Measurements from ENCODE around the gene GDAP2.
"Not testable (repeated sequence)": the region's sequence is repeated elsewhere in the genome, so short reads cannot be mapped to it uniquely, and the experiment has no call there.

Gene GDAP2

DNA sequence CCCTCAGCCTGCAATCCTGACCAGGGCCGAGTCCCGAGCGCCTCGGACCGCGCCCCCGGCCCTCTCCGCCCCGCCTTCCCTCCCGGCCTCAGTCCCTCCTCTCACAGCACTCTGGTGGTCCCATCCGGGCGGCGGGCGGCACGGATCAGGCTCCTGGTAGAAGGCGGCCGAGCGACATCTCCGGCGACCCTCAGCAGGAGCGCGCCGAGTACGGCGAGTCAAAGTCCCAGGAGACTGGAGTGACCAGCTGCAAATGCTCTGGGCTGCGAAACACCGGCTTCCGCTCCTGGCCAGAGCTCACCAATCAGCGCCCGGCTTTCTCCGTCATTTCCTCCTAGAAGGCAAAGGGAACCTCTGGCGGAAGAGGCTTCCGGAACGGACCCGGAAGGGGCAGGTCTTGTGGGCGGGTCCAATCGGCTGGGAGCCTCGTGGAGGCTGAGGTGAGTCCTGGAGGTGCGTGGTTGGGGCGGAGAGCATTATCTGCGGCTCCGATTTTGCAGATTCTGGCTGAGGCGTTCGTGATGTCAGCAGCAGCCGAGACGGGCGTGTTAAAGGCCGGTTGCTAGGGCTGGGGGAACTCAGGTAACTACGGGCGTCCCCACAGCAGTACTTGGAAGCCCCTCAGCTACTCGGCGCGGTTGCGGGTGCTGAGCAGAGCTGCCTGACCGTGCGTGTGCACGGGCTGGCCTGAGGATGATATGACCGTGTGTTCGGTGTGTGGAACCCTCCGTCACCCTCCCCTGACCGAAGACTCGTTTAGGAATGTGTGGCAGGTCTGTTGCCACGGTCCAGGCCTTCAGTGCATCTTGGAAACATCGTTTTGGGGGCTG is at the start of gene GDAP2, which contains the start of gene WDR3:
GDAP2 (minus strand) TSS at position 279 of the 830 bp plus-strand sequence. CDS start 9,264 bp downstream, outside the sequence.
WDR3 (plus strand) TSS at position 397 of the 830 bp plus-strand sequence. CDS start 3,581 bp downstream, outside the sequence.
- peak; percentile 94 for DNase-seq

DNA sequence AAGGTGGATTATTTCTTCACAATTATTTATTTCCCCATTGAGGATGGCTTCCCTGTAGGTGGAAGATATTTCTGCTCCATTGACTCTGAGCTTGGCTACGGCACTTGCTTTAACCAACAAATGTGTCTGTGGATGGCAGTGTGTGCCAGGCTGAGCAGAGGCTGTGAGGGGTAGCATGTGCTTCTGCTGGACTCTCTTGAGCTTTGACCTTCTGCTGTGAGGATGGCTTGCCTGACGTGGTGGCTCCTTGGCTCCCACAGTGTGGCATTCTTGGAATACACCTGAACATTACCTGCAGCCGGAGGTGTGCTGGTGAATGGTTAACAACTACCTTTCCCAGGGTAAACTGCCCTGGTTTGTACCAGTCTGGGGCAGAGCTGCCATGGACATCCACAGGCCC is 47.0 kb upstream of the GDAP2 start:
- DNase-seq, result no peak

DNA sequence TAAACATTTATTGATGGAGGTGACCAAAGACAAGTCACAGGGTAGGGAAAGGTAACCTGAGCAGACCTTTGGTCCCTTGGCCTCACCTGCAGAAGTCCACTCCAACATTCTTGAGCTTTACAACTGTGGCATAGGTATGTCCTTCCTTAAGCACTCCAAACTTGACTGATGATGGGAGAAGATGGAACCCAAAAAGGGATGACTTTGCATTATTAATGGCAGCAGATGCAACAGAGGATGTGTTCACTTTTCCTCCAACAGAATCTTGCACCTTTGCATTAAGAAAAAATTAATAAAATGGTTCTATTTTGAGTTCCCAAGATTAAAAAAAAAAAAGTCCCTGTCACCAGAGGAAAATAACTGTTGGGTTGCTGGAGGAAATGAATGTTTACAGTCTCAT is 42.4 kb upstream of the GDAP2 start:
- DNase-seq, result no peak

- DNase-seq, result no peak
Observed at GRCh38 chr1:117970252-117970651, 40.8 kb upstream of the GDAP2 start.

GRCh38 chr1:117967881-117968280 is 38.5 kb upstream of the GDAP2 start:
- no peak for DNase-seq

- no peak for DNase-seq
Observed at GRCh38 chr1:117967477-117967876, 38.1 kb upstream of the GDAP2 start.

GRCh38 chr1:117964290-117965038 is 35.0 kb upstream of the GDAP2 start:
- no peak for DNase-seq

DNA sequence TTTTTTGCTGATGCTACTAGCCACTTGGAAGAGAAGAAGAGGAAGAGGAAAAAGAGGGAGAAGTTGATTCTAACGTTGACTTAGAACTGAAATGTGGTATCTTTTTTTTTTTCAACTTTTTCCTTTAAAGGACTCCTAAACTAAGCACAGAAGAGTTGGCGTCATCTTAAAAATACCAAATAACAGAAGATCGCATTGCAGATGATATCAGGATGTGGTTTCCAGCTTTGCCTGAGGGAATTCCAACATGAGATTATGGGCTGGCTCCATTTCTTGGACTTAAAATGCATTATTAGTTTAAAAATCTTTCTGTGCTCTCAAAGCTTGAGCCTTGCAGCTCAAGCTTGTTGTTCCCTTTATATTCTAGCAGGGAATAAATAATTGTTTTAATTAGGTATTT is 29.9 kb upstream of the GDAP2 start:
- DNase-seq, result no peak

- DNase-seq, result no peak
Observed at GRCh38 chr1:117952386-117952785, 23.0 kb upstream of the GDAP2 start.

DNA sequence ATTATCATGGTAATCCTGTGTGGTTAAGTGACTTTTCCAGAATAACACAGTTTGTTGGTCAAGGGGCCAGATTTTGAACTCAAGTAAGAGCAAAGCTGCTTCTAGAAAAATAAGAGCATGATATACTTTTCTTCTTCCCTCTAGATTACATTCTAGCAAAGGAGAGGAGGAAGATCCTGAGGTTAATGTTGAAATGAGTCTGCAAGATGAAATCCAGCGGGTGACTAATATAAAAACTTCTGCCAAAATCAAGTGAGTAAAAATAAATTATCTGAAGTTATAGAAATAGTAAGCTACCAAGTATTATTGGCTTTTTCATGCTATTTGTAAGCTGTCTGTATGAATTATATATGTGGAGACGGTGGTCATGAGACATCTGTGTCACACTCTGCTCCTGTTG is 12.9 kb upstream of the GDAP2 start:
- DNase-seq, result no peak

- no peak for DNase-seq
Observed at GRCh38 chr1:117933769-117934168, 4.3 kb upstream of the GDAP2 start.

DNA sequence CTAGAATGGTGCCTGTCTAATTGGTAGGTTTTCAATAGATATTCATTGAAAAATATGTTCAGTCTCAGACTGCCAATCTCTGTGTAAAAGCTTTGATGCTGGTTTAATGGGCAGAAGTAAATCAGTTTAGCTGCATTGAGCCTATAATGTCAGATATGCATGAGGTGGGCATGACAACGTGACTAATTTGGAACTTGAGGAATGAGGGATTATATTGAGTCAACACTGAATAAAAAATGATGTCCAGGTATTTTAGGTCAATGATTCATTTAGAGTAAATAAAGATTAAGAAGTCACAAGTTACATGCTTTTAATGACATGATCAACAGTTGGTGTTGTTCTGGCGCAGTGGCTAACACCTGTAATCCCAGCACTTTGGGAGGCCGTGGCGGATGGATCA is 3.2 kb upstream of the GDAP2 start:
- no peak for DNase-seq

DNA sequence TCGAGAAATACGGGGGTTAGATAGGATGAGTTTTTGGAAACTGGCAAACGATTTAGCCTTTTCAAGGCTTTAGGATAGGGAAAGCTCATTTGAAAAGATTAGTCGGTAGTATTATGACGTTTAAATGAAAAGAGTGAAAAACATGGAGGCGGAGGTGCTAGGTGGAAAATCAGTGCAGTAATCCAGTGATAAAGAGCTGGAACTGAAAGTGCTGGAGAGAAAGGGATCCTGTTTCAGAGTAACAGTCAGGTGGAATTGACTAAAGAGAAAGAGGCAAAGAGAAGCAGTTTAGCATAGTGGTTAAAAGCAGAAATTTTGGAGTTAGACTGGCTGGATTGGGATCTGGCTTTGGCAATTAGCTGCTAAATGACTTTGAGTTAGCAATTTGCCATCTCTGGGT is 1.1 kb upstream of the GDAP2 start:
- no peak for DNase-seq

DNA sequence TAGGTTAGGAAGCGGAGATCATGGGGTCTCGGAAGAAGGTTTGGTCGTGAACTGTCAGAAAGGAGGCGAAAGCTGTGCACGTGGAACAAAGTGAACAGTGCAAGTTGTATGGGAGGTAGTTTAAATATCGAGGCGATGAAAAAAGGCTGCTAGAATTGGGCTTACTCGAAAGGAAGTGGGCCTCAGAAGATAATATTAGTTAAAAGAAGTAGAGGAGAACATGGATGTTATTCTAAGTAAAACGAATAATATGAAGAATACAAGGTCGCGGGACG is 689 bp upstream of the GDAP2 start:
- no peak for DNase-seq

DNA sequence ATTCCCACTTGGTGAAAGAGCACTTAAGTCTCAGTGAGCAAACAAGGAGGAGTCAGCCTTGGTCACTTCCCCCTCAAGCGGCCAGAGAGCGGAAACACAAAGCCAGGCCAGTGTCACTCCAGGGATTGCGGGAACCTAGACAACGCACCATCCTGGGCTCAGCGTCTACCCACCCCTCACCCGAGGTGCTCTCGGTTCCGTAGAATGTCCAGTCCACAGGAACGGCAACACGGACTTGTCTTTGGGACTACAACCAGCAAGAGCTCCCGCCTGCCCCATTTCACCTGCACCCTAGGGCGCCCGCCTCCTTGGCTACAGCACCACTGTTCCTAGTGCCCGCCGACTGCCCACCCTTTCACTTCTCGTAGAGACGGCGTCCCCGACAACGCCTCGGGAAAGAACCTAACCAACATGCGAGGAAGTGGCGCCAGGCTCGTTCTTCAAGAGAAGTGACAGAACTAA is 509 bp downstream of the GDAP2 start:
- DNase-seq, result peak; percentile 36

DNA sequence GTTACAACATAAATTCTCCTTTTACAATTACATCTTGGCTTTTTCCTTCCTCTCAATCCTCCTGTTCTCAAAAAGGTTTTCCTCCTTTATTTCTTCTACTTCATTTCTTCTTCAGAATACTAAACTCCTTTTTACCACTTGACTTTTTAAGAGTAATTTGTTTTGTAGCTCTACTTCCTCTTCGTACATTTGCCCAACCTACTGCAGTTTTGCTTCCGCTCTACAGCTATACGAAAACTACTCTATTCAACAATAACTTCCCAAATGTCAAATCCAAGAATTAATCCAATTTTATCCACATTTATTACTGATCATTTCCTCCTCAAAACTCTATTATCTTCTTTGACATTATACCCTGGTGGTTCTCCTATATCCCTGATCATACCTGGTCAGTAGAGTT is 3.4 kb downstream of the GDAP2 start:
- no peak for DNase-seq

GRCh38 chr1:117922717-117923116 is 6.7 kb downstream of the GDAP2 start:
- DNase-seq, result not testable (repeated sequence)

DNA sequence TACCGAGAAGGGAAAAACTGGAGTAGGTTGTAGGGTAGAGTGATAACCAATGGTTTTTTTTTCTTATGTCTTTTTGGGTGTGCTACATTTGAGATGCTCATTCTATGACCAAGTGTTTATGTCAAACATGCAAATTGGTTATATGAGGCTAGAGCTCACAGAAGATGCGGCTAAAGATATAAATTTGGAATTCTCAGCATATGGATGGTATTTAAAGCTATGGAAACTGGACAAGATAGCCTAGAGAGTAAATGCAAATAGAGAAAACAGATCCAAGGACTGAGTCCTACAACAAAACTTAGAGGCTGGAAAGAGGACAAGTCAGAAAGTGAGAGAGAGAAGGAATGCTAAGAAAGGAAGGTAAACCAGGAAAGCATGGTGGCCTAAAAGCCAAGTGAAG is 7.4 kb downstream of the GDAP2 start:
- no peak for DNase-seq

DNA sequence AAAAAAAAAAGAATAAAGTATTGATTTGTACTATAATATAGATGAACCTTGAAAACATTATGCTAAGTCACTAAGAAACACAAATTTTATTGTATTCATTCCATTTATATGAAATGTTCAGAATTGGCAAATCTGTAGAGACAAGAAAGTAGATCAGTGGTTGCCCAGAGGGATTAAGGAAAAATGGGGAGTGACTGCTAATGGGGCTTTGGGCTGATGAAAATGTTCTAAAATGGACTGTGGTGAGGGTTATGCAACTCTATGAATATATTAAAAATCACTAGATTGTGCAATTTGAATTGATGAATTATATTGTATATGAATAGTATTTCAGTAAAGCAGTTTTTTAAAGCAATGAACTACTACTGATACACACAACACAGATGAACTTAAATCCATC is 10.0 kb downstream of the GDAP2 start:
- no peak for DNase-seq

- DNase-seq, result no peak
Observed at GRCh38 chr1:117911051-117911450, 18.4 kb downstream of the GDAP2 start.

GRCh38 chr1:117905019-117905418 is 24.4 kb downstream of the GDAP2 start:
- DNase-seq, result no peak

DNA sequence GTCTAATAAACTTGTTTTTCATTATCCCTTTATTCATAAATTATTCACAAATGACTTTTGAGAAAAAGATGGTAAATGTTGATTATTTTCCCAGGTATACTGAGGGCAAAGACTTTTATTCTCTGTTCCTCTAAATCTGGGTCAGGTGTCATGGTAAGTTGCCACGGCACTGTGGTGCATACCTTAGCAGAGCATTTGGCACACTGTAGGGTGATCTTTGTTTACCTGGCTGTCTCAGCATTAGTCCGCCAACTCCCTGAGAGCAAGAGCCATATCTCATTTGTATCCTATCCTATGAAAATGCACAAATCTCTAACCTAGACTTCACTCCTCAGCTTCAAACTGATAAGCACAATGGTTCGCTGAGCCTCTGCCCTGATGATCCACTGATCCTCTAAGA is 24.9 kb downstream of the GDAP2 start:
- DNase-seq, result no peak

- no peak for DNase-seq
Observed at GRCh38 chr1:117902944-117903343, 26.5 kb downstream of the GDAP2 start.

DNA sequence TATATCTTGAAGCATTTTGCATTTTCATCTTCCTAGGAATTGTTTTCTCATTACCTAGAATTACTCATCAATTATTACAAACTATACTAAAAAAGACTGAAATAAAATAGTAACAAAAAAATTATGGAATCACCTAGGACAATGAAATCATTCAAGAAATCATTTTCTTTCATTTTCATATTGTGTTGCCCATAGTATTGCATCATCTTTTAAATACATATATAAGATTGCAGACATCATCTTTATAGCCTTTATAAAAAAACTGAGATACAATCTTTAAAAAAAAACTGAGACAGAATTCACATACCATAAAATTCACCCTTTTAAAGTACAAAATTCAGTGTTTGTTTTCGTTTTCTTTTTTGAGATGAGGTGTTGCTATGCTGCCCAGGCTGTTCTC is 29.6 kb downstream of the GDAP2 start:
- no peak for DNase-seq
